Tibial artery (tissue), 4 donors: ENCODE measurements around the gene HSF2.

Experiments
- DNase-seq, 2 donors: peaks; one replicate each; pipeline ENCODE4 v3.0.0-alpha.2; 2019
- H3K27ac ChIP-seq, 2 donors: fragments of 200-600 bp; sonication (generic) in 1 of 2; 1 replicate in 1 of 2; 2 replicates in 1 of 2; pipeline ENCODE4 v1.5.1; 2018 to 2019; ENCODE audit warnings: mild to moderate bottlenecking in 1 of 2
- H3K27me3 ChIP-seq, 2 donors: fragments of 200-600 bp; sonication (generic) in 1 of 2; one replicate each; pipeline versions ENCODE4 v1.5.1 to v1.6.0; 2016 to 2019
- H3K36me3 ChIP-seq, 3 donors: fragments of 200-600 bp; sonication (generic) in 2 of 3; one replicate each; pipeline ENCODE4 v1.5.1; 2016 to 2019; ENCODE audit warnings: mild to moderate bottlenecking in 2 of 3
- H3K4me1 ChIP-seq, 4 donors: fragments of 200-600 bp; sonication (generic) in 2 of 4; 1 replicate in 3 of 4; 2 replicates in 1 of 4; pipeline ENCODE4 v1.5.1; 2016 to 2019
- H3K4me3 ChIP-seq, 2 donors: fragments of 200-600 bp; sonication (generic) in 1 of 2; 1 replicate in 1 of 2; 2 replicates in 1 of 2; pipeline ENCODE4 v1.5.1; 2018 to 2019; ENCODE audit warnings: mild to moderate bottlenecking in 2 of 2
- H3K9me3 ChIP-seq, 3 donors: fragments of 200-600 bp; sonication (generic) in 1 of 3; one replicate each; pipeline ENCODE4 v1.5.1; 2016 to 2019
- intact Hi-C: fragments of 100-400 bp; cut with DNase I; formaldehyde crosslinking; loops from one replicate; pipeline ENCODE4 v1.15.0; 2023; ENCODE audit warnings: low total_unique reads
- TF ChIP-seq, protein P1 (sequence below), 2 experiments: fragments of 200-600 bp in 1 of 2; fragments of 450-650 bp in 1 of 2; IDR thresholded peaks; one replicate each; pipeline ENCODE4 v1.5.1; 2017 to 2019; ENCODE audit warnings: antibody characterized with exemption in 2 of 2, mild to moderate bottlenecking in 1 of 2, moderate library complexity in 1 of 2

The HSF2 gene

DNA sequence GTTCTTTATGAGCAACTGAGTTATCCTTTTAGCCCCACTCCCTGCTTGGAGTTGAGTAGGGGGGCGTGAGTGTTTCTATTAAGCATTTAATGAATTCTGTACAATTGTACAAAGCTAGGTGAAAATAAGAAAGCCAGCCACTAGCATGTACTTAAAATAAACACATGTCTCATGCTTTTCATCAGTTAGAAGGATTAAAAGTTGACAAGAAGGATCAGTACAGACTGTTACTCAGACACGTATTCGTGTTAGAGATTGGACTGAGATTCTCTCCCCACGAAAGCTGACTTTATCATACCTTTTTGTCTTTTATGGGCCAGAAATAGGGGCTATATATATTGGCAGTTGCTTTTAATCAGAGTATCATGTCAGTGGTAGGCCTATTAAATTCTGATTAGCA, 1.7 kb downstream of the HSF2 start:
- no peak for DNase-seq
- H3K9me3 ChIP-seq, result no peaks in the 10 kb centered on the region
- TF ChIP-seq, protein P1, sequence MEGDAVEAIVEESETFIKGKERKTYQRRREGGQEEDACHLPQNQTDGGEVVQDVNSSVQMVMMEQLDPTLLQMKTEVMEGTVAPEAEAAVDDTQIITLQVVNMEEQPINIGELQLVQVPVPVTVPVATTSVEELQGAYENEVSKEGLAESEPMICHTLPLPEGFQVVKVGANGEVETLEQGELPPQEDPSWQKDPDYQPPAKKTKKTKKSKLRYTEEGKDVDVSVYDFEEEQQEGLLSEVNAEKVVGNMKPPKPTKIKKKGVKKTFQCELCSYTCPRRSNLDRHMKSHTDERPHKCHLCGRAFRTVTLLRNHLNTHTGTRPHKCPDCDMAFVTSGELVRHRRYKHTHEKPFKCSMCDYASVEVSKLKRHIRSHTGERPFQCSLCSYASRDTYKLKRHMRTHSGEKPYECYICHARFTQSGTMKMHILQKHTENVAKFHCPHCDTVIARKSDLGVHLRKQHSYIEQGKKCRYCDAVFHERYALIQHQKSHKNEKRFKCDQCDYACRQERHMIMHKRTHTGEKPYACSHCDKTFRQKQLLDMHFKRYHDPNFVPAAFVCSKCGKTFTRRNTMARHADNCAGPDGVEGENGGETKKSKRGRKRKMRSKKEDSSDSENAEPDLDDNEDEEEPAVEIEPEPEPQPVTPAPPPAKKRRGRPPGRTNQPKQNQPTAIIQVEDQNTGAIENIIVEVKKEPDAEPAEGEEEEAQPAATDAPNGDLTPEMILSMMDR (IDR thresholded peaks at IDR 0.05), result no peak
- H3K36me3 ChIP-seq, result no peaks in the 10 kb centered on the region
- no peak overlapping the region for H3K27ac ChIP-seq
- H3K4me1 ChIP-seq, result peaks cover 0 to 22% (median 11%) of the 10 kb centered on the region in 4 donors
- intact Hi-C loops, result loop anchor here (5.0 kb wide), 1 partner anchor 71 kb away; the partner anchor contains the start of gene SERINC1
- H3K4me3 ChIP-seq, result peak overlapping the region in 1 of 2 donors; percentile 94
- H3K27me3 ChIP-seq, result no peaks in the 10 kb centered on the region

DNA sequence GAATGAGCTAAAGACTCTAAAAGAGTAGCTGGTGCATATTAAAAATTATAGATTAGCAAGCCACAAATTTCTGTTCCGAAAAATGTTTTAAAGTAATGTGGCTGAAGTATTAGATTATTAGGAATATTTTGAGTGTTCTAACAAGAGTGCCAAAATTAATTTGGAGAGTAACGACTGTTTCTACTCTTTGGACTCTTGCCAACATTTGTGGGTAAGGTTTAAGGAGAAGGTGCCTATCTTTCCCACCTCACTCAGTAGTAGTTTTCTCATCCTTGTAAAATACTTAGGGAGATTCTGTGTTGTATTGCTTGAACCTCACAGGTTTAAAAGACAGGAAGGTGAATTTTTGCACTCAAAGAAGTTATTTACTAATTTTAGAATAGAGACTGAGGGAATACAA, 5.0 kb downstream of the HSF2 start:
- TF ChIP-seq, protein P1 (IDR thresholded peaks at IDR 0.05), result no peak
- Histone ChIP-seq H3K36me3 (no peaks in the 10 kb centered on the region), H3K4me1 (peaks cover 0 to 16% (median 12%) of the 10 kb centered on the region in 4 donors), H3K27ac (no peak overlapping the region), H3K27me3 (no peaks in the 10 kb centered on the region), H3K4me3 (no peak overlapping the region), H3K9me3 (no peaks in the 10 kb centered on the region)
- intact Hi-C loops, result loop anchor here (5.0 kb wide), 1 partner anchor 68 kb away; the partner anchor contains the start of gene SERINC1
- DNase-seq, result no peak

DNA sequence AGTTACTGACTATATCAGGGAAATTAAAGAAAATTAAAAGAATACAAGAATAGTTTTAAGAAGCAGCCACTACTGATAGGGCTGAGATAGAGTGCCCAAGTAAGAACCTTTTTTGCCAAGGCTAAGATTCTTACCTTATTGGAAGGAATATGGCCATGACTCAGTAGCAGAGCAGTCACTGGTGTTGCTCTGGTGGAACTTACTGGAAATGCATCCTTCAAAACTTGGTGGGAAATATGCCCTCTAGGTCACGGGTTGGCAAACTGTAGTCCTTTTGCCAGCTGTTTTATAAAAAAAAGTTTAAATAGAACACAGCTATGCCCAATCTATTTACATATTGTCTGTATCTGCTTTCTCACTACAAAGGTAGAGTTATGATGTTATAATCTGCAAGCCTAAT, 6.0 kb downstream of the HSF2 start:
- H3K27me3 ChIP-seq, result no peaks in the 10 kb centered on the region
- no peak overlapping the region for H3K4me3 ChIP-seq
- DNase-seq, result no peak
- no peaks in the 10 kb centered on the region for H3K36me3 ChIP-seq
- peaks cover 0 to 14% (median 12%) of the 10 kb centered on the region in 4 donors for H3K4me1 ChIP-seq
- no peaks in the 10 kb centered on the region for H3K9me3 ChIP-seq
- TF ChIP-seq, protein P1 (IDR thresholded peaks at IDR 0.05), result no peak
- H3K27ac ChIP-seq, result no peak overlapping the region
- intact Hi-C loops, result no loop called here

DNA sequence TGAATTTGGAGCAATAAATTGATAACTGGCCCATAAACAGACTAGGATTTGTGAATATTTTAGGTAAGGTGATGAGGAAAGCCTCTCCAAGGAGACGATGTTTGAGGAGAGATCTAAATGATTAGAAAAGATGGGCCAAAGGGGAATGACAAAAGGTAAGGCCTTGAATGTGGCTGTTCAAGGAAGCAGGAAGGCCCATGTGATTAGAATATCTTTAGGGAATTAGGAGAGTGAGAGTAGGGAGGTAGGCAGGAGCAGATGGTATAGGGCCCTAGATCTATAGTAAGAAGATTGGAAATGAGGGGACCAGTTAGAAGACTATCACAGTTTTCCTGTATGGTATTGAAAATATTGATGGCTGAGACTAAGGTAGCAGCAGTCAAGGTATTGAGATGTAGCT, 6.7 kb downstream of the HSF2 start:
- peaks cover 0 to 7% (median 5%) of the 10 kb centered on the region in 4 donors for H3K4me1 ChIP-seq

DNA sequence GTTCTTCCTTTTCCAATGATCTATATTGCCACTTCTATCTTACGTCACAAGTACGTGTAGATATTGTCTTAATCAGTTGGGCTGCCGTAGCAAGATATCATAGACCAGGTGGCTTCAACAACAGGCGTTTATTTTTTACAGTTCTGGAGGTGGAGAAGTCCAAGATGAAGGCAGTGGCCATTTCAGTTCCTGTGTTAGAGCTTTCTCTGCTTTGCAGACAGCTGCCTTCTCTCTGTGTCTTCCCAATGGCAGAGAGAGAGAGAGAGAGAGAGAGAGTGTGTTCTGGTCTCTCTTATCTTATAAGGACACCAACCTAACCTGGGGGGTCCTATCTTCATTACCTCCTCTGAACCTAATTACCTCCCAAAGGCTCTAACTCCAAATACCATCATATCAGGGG, 8.3 kb downstream of the HSF2 start:
- no peak overlapping the region for H3K4me3 ChIP-seq
- no peak overlapping the region for H3K27ac ChIP-seq
- no peaks in the 10 kb centered on the region for H3K9me3 ChIP-seq
- peaks cover 0 to 4% (median 0%) of the 10 kb centered on the region in 3 donors for H3K36me3 ChIP-seq
- intact Hi-C loops, result no loop called here
- TF ChIP-seq, protein P1 (IDR thresholded peaks at IDR 0.05), result no peak
- no peak for DNase-seq
- H3K27me3 ChIP-seq, result no peaks in the 10 kb centered on the region
- peaks cover 0 to 5% (median 2%) of the 10 kb centered on the region in 4 donors for H3K4me1 ChIP-seq

More for the DNA sequence above, 6.7 kb downstream of the HSF2 start:
- Histone ChIP-seq H3K36me3 (no peaks in the 10 kb centered on the region), H3K27me3 (no peaks in the 10 kb centered on the region), H3K9me3 (no peaks in the 10 kb centered on the region), H3K27ac (no peak overlapping the region), H3K4me3 (no peak overlapping the region)
- intact Hi-C loops, result no loop called here
- no peak for DNase-seq
- TF ChIP-seq, protein P1 (IDR thresholded peaks at IDR 0.05), result no peak

DNA sequence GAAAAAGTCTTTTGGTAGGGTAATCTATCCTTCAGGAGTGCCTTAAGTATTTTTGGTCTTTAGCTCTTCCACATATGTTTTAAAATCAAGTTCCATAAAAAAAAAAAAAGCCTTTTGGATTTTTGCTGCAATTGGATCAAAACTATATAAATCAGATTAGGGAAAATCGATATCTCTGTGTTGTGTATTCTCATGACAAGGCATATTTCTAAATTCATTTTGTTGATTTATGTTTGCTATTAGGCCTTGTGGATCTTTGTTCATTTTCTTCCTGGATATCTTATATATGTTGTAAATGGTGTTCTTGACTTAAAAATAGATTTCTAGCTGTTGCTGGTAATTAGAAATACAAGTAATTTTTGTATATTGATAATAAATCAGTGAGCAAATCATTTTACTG, 8.8 kb downstream of the HSF2 start:
- intact Hi-C loops, result no loop called here
- no peak overlapping the region for H3K27ac ChIP-seq
- H3K4me3 ChIP-seq, result no peak overlapping the region
- H3K27me3 ChIP-seq, result no peaks in the 10 kb centered on the region
- TF ChIP-seq, protein P1 (IDR thresholded peaks at IDR 0.05), result no peak
- peaks cover 0 to 5% (median 2%) of the 10 kb centered on the region in 4 donors for H3K4me1 ChIP-seq
- no peaks in the 10 kb centered on the region for H3K9me3 ChIP-seq
- peaks cover 0 to 9% (median 0%) of the 10 kb centered on the region in 3 donors for H3K36me3 ChIP-seq
- DNase-seq, result no peak
